Measurements from ENCODE around the gene DIP2B. TPM values are rescaled to one million over a fixed set of nuclear protein-coding genes. Genes with fewer than 3 reads are reported as not detected.

The DIP2B gene
- total RNA-seq, 2 experiments from 2014 or later: 27.8 to 28.2 TPM

GRCh38 chr12:50621399-50622300 is 116.9 kb downstream of the DIP2B start:
- Mint-ChIP-seq H3K4me1 (ENCODE audit: low read depth) (peaks cover 71% of the 10 kb centered on the region), H3K27ac (peak overlapping the region; percentile 71), H3K4me3 (no peak overlapping the region), H3K9me3 (no peaks in the 10 kb centered on the region), H3K27me3 (ENCODE audit: low read depth) (no peaks in the 10 kb centered on the region), H3K36me3 (ENCODE audit: low read depth) (peaks cover 4% of the 10 kb centered on the region)
- CTCF ChIA-PET: interaction anchor here (0.6 to 2.9 kb wide), 8 partner anchors 11 to 113 kb away, joined by 3 to 18 read pairs (median 3); no protein-coding TSS in a partner anchor
- intact Hi-C loops (cut with micrococcal nuclease): loop anchor here (5.0 to 10.0 kb wide), 2 partner anchors 114 to 403 kb away; partner anchors contain the start of gene SLC11A2
- DNase-seq: peak; percentile 38

GRCh38 chr12:50625029-50625925 is 120.5 kb downstream of the DIP2B start:
- Mint-ChIP-seq H3K4me3 (no peak overlapping the region), H3K27ac (peak overlapping the region; percentile 65), H3K27me3 (ENCODE audit: low read depth) (no peaks in the 10 kb centered on the region), H3K9me3 (no peaks in the 10 kb centered on the region), H3K4me1 (ENCODE audit: low read depth) (peaks cover 46% of the 10 kb centered on the region), H3K36me3 (ENCODE audit: low read depth) (peaks cover 14% of the 10 kb centered on the region)
- intact Hi-C loops (cut with micrococcal nuclease): loop anchor here (1.0 to 10.0 kb wide), 5 partner anchors 14 to 403 kb away; partner anchors contain the start of gene SLC11A2
- CTCF ChIA-PET: interaction anchor here (1.0 to 1.6 kb wide), 4 partner anchors 19 to 120 kb away, joined by 3 to 5 read pairs (median 4); partner anchors contain the start of gene DIP2B
- DNase-seq: no peak

- Mint-ChIP-seq H3K36me3 (ENCODE audit: low read depth) (peaks cover 17% of the 10 kb centered on the region), H3K4me3 (no peak overlapping the region), H3K4me1 (ENCODE audit: low read depth) (peaks cover 38% of the 10 kb centered on the region), H3K27ac (no peak overlapping the region), H3K27me3 (ENCODE audit: low read depth) (no peaks in the 10 kb centered on the region), H3K9me3 (no peaks in the 10 kb centered on the region)
- no peak for DNase-seq
- intact Hi-C loops (cut with micrococcal nuclease): loop anchor here (5.0 to 10.0 kb wide), 3 partner anchors 39 to 404 kb away; partner anchors contain the start of gene SLC11A2
- CTCF ChIA-PET: interaction anchor here (1.2 kb wide), 1 partner anchor 44 kb away, joined by 4 read pairs; no protein-coding TSS in a partner anchor
Measured at GRCh38 chr12:50626026-50626425, 121.2 kb downstream of the DIP2B start.

GRCh38 chr12:50627491-50627890 is 122.7 kb downstream of the DIP2B start:
- peaks cover 17% of the 10 kb centered on the region for H3K36me3 Mint-ChIP-seq (ENCODE audit: low read depth)
- CTCF ChIA-PET: no interaction called here
- intact Hi-C loops (cut with micrococcal nuclease): loop anchor here (5.0 to 10.0 kb wide), 3 partner anchors 40 to 405 kb away; partner anchors contain the start of gene SLC11A2
- no peak overlapping the region for H3K4me3 Mint-ChIP-seq
- peaks cover 26% of the 10 kb centered on the region for H3K4me1 Mint-ChIP-seq (ENCODE audit: low read depth)
- H3K9me3 Mint-ChIP-seq: no peaks in the 10 kb centered on the region
- H3K27me3 Mint-ChIP-seq (ENCODE audit: low read depth): no peaks in the 10 kb centered on the region
- H3K27ac Mint-ChIP-seq: no peak overlapping the region
- DNase-seq: no peak

GRCh38 chr12:50628394-50628793 is 123.6 kb downstream of the DIP2B start:
- Mint-ChIP-seq H3K27ac (no peak overlapping the region), H3K9me3 (no peaks in the 10 kb centered on the region), H3K27me3 (ENCODE audit: low read depth) (no peaks in the 10 kb centered on the region), H3K4me1 (ENCODE audit: low read depth) (peaks cover 24% of the 10 kb centered on the region), H3K36me3 (ENCODE audit: low read depth) (peaks cover 17% of the 10 kb centered on the region), H3K4me3 (no peak overlapping the region)
- CTCF ChIA-PET: interaction anchor here (0.6 to 1.0 kb wide), 2 partner anchors 10 to 435 kb away, joined by 3 read pairs; no protein-coding TSS in a partner anchor
- intact Hi-C loops (cut with micrococcal nuclease): loop anchor here (5.0 to 10.0 kb wide), 3 partner anchors 41 to 406 kb away; partner anchors contain the start of gene SLC11A2
- DNase-seq: no peak

- intact Hi-C loops (cut with micrococcal nuclease): no loop called here
Measured at GRCh38 chr12:50633955-50634354, 129.2 kb downstream of the DIP2B start.

GRCh38 chr12:50634379-50634778 is 129.6 kb downstream of the DIP2B start:
- no peak overlapping the region for H3K27ac Mint-ChIP-seq
- H3K27me3 Mint-ChIP-seq (ENCODE audit: low read depth): no peaks in the 10 kb centered on the region
- intact Hi-C loops (cut with micrococcal nuclease): no loop called here
- CTCF ChIA-PET: interaction anchor here (1.3 kb wide), 1 partner anchor 129 kb away, joined by 3 read pairs; the partner anchor contains the start of gene DIP2B
- DNase-seq: no peak
- H3K9me3 Mint-ChIP-seq: no peaks in the 10 kb centered on the region
- peaks cover 8% of the 10 kb centered on the region for H3K36me3 Mint-ChIP-seq (ENCODE audit: low read depth)
- H3K4me3 Mint-ChIP-seq: no peak overlapping the region
- H3K4me1 Mint-ChIP-seq (ENCODE audit: low read depth): peaks cover 42% of the 10 kb centered on the region

More at GRCh38 chr12:50633955-50634354, 129.2 kb downstream of the DIP2B start:
- peaks cover 9% of the 10 kb centered on the region for H3K36me3 Mint-ChIP-seq (ENCODE audit: low read depth)
- H3K27me3 Mint-ChIP-seq (ENCODE audit: low read depth): no peaks in the 10 kb centered on the region
- H3K4me3 Mint-ChIP-seq: no peak overlapping the region
- no peak overlapping the region for H3K27ac Mint-ChIP-seq
- no peaks in the 10 kb centered on the region for H3K9me3 Mint-ChIP-seq
- peaks cover 39% of the 10 kb centered on the region for H3K4me1 Mint-ChIP-seq (ENCODE audit: low read depth)
- CTCF ChIA-PET: interaction anchor here (0.6 to 1.3 kb wide), 2 partner anchors 129 to 135 kb away, joined by 3 read pairs; partner anchors contain the start of gene DIP2B
- DNase-seq: no peak

GRCh38 chr12:50635364-50635763 is 130.6 kb downstream of the DIP2B start:
- intact Hi-C loops (cut with micrococcal nuclease): no loop called here
- Mint-ChIP-seq H3K9me3 (no peaks in the 10 kb centered on the region), H3K27me3 (ENCODE audit: low read depth) (no peaks in the 10 kb centered on the region), H3K4me3 (no peak overlapping the region), H3K4me1 (ENCODE audit: low read depth) (peaks cover 47% of the 10 kb centered on the region), H3K36me3 (ENCODE audit: low read depth) (peaks cover 2% of the 10 kb centered on the region), H3K27ac (peak overlapping the region; percentile 34)
- peak; percentile 14 for DNase-seq
- CTCF ChIA-PET: interaction anchor here (0.8 to 1.9 kb wide), 4 partner anchors 92 to 131 kb away, joined by 3 to 18 read pairs (median 4); partner anchors contain the start of gene DIP2B

GRCh38 chr12:50635857-50636256 is 131.1 kb downstream of the DIP2B start:
- H3K27ac Mint-ChIP-seq: no peak overlapping the region
- CTCF ChIA-PET: interaction anchor here (0.7 to 1.9 kb wide), 5 partner anchors 93 to 131 kb away, joined by 3 to 18 read pairs (median 3); partner anchors contain the start of gene DIP2B
- H3K4me1 Mint-ChIP-seq (ENCODE audit: low read depth): peaks cover 50% of the 10 kb centered on the region
- H3K9me3 Mint-ChIP-seq: no peaks in the 10 kb centered on the region
- intact Hi-C loops (cut with micrococcal nuclease): no loop called here
- no peak for DNase-seq
- H3K36me3 Mint-ChIP-seq (ENCODE audit: low read depth): peaks cover 4% of the 10 kb centered on the region
- no peak overlapping the region for H3K4me3 Mint-ChIP-seq
- H3K27me3 Mint-ChIP-seq (ENCODE audit: low read depth): no peaks in the 10 kb centered on the region

GRCh38 chr12:50636505-50636904 is 131.7 kb downstream of the DIP2B start:
- intact Hi-C loops (cut with micrococcal nuclease): no loop called here
- peaks cover 4% of the 10 kb centered on the region for H3K36me3 Mint-ChIP-seq (ENCODE audit: low read depth)
- H3K27ac Mint-ChIP-seq: no peak overlapping the region
- DNase-seq: no peak
- H3K4me3 Mint-ChIP-seq: no peak overlapping the region
- CTCF ChIA-PET: interaction anchor here (0.6 to 1.9 kb wide), 7 partner anchors 9 to 132 kb away, joined by 3 to 18 read pairs (median 3); partner anchors contain the start of gene DIP2B
- no peaks in the 10 kb centered on the region for H3K9me3 Mint-ChIP-seq
- H3K4me1 Mint-ChIP-seq (ENCODE audit: low read depth): peaks cover 54% of the 10 kb centered on the region
- no peaks in the 10 kb centered on the region for H3K27me3 Mint-ChIP-seq (ENCODE audit: low read depth)

- CTCF ChIA-PET: interaction anchor here (0.5 to 8.0 kb wide), 17 partner anchors 9 to 143 kb away, joined by 3 to 130 read pairs (median 3); partner anchors contain the start of gene DIP2B
- H3K4me1 Mint-ChIP-seq (ENCODE audit: low read depth): peaks cover 62% of the 10 kb centered on the region
- intact Hi-C loops (cut with micrococcal nuclease): loop anchor here (1.0 to 2.0 kb wide), 3 partner anchors 13 to 134 kb away; partner anchors contain the start of gene DIP2B
- H3K9me3 Mint-ChIP-seq: no peaks in the 10 kb centered on the region
- H3K4me3 Mint-ChIP-seq: no peak overlapping the region
- H3K27me3 Mint-ChIP-seq (ENCODE audit: low read depth): no peaks in the 10 kb centered on the region
- peak overlapping the region; percentile 47 for H3K27ac Mint-ChIP-seq
- DNase-seq: no peak
- peaks cover 11% of the 10 kb centered on the region for H3K36me3 Mint-ChIP-seq (ENCODE audit: low read depth)
Measured at GRCh38 chr12:50637870-50638481, 133.2 kb downstream of the DIP2B start.
